HG03064 (cell line): ENCODE results near the gene SUMO2.
"Not testable (repeated sequence)": the region's sequence is repeated elsewhere in the genome, so short reads cannot be mapped to it uniquely, and the experiment has no call there.

Experiments used
- ATAC-seq: cut with Tn5 transposase; IDR thresholded peaks from one replicate; pipeline ENCODE4 v1.9.1; 2021; ENCODE audit warnings: low read depth; ENCODE audit not compliant: unreplicated experiment

The SUMO2 gene

DNA sequence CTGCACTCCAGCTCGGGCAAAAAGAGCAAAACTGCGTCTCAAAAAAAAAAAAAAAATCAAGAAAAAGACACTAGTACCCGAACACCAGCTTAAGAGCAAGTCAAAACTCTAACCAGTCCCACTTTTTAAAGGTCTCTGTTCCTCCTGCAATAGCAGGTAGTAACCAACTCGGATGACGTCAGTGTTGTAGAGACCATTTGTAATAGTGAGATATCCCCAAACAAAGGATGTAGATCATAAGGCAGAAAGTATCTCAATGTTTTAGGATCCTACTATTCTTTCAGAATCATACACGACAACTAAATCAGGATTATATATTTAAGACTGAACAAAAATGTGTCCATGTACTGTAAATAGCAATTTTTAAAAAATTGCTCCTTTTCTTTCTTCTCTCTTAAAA, 30.8 kb downstream of the SUMO2 start:
- ATAC-seq = no peak

GRCh38 chr17:75147878-75148546, 34.7 kb downstream of the SUMO2 start:
- ATAC-seq = no peak

- ATAC-seq = no peak
Observed at GRCh38 chr17:75146592-75146991, 36.2 kb downstream of the SUMO2 start.

DNA sequence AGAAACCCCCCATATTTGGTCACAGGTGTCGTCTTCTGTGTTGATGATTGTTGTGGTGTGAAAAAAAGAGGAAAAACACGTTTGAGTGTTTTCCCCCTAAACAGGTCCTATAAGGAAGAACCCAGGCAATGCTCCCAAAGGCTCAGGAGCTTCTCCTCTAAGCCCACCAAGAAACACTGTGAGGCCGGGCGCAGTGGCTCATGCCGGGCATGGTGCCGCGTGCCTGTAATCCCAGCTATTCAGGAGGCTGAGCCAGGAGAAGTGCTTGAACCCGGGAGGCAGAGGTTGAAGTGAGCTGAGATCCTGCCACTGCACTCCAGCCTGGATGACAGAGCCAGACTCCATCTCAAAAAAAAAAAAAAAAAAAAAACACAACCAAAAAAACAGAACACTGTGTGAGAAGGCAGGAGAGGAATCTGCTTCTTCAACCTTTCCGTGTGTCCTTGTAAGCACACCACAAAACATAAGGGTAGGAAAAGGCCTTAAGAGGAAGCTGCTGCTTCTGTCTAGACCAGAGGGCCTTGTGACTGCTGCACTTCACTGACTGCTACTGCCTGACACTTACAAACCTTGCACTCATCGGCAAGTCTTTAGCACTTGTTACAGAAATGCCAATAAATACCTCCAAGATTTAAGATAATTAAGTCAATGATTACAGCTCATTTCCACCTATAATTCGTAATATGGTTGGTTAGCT, 37.8 kb downstream of the SUMO2 start:
- ATAC-seq = no peak

GRCh38 chr17:75142236-75142971, 40.4 kb downstream of the SUMO2 start:
- no peak for ATAC-seq

- no peak for ATAC-seq
Observed at GRCh38 chr17:75138519-75138918, 44.2 kb downstream of the SUMO2 start.

DNA sequence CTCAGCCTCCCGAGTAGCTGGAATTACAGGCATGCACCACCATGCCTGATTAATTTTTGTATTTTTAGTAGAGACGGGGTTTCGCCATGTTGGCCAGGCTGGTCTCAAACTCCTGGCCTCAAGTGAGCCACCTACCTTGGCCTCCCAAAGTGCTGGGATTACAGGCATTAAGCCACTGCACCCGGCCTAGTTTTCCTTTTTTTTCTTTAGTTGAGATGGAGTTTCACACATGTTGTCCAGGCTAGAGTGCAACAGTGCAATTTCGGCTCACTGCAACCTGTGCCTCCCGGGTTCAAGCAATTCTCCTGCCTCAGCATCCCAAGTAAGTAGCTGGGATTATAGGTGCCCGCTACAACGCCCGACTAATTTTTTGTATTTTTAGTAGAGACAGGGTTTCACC, 45.0 kb downstream of the SUMO2 start:
- not testable (repeated sequence) for ATAC-seq

DNA sequence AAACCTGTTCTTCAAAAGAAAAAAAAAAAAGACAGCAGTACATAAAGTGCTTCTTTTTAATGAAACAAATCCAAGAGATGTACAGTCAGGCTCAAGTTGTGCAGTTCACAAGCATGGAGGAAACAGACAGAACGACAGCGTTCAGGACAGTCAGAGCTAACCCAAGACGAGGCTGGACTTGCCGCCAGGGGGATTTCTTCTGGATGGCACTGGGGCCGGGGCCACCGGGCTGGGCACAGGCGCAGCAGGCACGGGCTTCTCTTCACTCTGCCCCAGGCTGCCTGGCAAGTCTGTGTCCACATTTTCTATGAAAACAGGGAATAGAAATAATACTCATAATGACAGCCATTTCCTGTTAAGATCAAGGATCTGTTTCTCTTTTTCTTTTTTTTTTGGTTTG, 46.8 kb downstream of the SUMO2 start:
- no peak for ATAC-seq

- no peak for ATAC-seq
Observed at GRCh38 chr17:75135452-75135851, 47.3 kb downstream of the SUMO2 start.

GRCh38 chr17:75133607-75134347, 49.0 kb downstream of the SUMO2 start:
- ATAC-seq = not testable (repeated sequence)

DNA sequence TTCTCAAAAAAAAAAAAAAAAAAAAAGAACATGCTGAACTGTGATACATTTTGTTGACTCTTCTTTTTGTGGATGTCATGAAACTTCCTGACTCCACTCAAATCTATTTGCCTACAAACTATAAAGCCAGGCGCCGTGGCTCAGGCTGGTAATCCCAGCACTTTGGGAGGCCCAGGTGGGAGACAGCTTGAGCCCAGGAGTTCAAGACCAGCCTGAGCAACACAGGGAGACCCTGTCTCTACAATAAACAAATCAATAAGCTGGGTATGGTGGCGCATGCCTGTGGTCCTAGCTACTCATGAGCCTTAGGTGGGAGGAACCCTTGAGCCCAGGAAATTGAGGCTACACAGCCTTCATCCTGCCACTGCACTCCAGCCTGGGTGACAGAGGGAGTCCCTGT, 49.8 kb downstream of the SUMO2 start:
- no peak for ATAC-seq

DNA sequence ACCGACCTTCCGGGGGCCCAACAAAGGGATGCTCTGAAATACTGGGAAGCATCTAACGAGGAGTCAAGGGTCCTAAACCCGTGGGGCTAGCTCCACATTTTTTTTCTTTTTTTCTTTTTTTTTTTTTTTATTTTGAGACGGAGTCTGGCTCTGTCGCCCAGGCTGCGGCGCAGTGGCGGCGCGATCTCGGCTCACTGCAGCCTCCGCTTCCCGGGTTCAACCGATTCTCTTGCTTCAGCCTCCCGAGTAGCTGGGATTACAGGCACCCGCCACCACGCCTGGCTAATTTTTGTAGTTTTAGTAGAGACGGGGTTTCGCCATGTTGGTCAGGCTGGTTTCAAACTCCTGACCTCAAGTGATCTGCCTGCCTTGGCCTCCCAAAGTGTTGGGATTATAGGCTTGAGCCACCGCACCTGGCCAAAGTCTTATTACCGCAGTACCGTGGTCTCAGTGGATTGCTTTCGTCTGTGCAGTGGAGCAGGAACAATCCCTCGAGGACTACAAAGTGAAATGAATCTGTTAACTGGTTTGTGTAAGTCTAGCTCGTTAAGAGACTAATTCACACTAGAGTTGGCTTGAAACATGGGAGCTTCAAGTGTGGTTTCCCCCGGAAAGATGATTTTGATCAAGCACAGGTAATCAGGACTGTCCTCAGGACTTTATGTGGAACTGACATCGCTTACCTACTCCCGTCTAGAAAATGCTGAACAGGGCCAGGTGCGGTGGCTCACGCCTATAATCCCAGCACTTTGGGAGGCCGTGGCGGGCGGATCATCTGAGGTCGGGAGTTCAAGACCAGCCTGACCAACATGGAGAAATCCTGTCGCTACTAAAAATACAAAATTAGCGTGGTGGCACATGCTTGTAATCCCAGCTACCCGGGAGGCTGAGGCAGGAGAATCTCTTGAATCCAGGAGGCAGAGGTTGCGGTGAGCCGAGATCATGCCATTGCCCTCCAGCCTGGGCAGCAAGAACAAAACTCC, 50.5 kb downstream of the SUMO2 start:
- ATAC-seq = not testable (repeated sequence)

DNA sequence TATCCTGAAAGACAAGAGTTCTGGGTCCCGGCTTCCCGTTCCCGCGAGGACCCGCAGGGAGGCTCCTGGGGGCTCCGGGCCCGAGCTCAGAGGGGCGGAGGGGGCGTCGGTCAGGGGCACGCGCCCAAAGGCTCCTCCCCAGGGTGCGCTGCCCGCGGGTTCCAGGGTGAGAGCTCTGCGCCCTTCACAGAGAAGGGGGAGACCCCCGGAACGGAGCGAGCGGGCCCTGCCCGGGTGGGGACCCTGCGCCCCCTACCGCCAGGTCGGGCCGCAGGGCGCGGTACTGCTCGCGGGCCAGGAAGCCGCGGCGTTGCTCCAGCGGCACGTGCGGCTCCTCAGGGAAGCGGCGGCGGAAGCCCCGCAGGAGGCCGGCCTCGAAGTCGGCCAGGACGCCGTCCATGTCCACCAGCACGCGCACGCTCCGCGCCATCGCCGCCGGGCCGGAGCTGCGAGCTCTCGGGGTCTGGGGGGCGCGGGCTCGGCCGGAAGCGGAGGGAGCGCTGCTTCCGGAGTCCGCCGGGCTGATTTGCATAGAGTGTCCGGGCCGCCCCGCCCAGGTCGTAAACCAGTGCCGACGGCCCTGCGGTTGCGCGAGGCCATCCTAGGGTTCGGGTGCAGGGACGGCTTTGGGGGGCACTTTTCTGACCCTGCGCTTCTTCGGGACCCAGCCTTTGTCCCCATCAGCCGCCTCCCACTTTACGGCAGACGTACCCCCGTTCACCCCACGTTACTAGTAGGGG, 51.3 kb downstream of the SUMO2 start, which contains the start of gene NT5C:
NT5C (minus strand) TSS at position 465 of the 740 bp plus-strand sequence; CDS start at position 430, 35 bp downstream.
- ATAC-seq = peak; percentile 64

DNA sequence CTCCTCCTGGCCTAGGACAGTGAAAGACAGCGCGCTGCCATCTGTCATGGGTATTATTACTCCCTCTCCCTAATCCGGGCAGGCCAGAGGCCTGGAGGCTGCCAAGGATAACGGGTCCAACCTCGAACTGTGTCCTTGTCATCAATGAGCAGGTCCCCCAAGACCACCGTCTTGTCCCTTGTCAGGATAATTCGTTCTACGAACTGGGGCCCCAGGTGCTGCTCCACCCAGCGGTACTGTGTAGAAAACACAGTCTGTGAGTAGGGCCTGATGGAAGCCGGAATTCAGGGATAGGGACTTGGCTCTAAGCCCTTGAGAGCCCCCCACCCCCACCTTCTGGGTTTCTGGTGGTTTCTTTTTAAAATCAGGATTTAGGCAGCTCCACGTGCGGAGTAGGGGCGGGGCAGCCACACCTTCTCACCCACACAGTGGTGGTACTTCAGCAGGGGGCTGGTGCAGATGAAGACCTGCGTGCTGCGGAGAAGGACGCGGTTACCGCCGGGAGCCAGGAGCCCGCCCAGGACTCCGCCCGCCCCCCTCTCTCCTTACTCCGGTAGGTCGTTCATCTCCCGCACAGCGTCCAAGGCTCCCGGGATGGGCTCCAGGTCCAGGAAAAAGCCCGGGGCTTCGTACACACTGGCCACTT, 52.0 kb downstream of the SUMO2 start:
- ATAC-seq = no peak

DNA sequence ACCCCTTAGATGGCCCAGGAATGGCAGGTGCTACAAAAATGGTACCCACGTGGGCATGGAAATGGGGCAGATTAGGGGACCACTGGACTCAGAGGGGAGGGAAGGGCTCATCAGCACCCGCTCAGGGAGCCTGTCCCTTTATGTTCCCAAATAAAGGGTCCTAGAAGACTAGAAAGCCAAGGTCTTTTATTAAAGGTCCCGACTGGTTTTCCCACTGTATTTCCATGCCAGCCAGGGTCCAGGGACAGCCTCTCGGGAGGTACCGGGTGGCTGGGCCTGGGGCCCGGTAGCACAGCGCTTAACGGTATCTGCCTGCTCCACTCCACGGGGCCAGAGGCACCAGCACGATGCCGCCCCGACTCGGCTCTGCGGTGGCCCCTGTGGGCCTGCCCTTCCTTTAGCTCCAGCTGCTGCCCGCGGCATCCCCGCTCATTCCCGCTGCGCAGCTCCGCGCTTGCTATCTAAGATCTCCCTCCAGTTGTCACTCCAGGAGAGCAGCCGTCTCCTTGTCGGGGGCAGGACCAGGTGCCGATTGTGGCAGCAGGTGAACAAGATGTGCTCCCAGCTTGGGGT, 52.6 kb downstream of the SUMO2 start:
- no peak for ATAC-seq

DNA sequence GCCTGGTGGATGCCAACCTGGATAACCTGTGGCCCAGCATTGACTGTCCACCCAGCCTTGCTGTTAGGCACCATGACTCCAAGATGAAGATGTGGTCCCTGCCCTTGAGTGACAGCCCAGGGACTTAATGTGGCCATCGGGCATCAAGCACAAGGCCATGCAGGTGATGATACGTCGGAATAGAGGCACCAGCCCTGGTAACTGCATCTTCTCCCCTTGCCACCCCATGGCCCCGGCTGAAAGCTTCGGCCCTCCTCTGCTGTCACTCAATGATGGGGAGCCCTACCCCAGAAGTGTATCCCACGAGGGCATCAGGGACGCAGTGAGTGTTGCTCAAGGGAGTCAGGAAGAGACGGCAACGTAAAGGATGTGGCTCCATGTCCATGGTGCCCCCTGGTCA, 53.2 kb downstream of the SUMO2 start:
- ATAC-seq = no peak

DNA sequence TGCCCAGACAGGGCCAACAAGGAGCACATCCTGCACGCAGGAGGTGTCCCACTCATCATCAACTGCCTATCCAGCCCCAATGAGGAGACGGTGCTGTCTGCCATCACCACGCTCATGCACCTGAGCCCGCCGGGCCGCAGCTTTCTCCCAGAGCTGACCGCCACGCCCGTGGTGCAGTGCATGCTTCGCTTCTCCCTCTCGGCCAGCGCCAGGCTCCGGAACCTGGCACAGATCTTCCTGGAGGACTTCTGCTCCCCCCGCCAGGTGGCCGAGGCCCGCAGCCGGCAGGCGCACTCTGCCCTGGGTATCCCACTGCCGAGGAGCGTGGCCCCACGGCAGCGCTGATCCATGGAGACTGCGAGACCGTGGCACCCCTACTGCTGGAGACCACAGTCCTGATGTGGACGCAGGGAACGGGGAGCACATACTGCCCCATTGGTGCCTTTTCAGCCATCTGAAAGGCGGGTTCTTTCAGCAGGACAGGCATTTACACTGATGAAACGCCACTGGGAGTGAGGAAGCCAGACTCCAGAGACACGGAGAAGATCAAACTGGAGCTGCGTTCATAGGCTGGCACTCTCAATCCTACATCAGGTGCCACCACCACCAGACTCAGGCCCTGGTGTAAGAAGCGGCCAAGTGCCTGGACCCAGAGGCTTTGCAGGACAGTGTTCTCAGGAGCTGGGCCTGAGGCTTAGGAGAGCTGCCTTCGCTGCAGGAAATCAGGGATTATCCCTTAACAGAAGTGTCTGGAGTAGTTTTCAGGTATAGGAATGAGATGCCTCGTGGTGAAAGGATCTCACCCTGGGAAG, 53.9 kb downstream of the SUMO2 start:
- no peak for ATAC-seq
